ENCODE data around the gene SLC22A31.

GRCh38 chr16:89248196-89248982 is 48.1 kb upstream of the SLC22A31 start:
- no peak for TF ChIP-seq CTCF (IDR thresholded peaks at IDR 0.05)
- TF ChIP-seq POLR2A (IDR thresholded peaks at IDR 0.05), result no peak

Data from right lobe of liver (tissue), 4 donors.